Pulmonary artery endothelial cell (primary cell): Measurements from ENCODE around the gene POLR1A. TPM values are rescaled to one million over a fixed set of nuclear protein-coding genes. Genes with fewer than 3 reads are reported as not detected.

Experiments used
- DNase-seq: peaks from one replicate; pipeline ENCODE4 v3.0.0-alpha.2; 2011; ENCODE audit warnings: low read depth, low spot score
- total RNA-seq: library from RNA; depleted of rRNA; stranded (reverse); fragments of >200 nt; gene quantifications from 2 replicates; pipeline ENCODE4 v1.2.3, GENCODE V29; 2014

POLR1A gene
- total RNA-seq, 1 donor from 2014 or later, result 14.8 TPM

DNA sequence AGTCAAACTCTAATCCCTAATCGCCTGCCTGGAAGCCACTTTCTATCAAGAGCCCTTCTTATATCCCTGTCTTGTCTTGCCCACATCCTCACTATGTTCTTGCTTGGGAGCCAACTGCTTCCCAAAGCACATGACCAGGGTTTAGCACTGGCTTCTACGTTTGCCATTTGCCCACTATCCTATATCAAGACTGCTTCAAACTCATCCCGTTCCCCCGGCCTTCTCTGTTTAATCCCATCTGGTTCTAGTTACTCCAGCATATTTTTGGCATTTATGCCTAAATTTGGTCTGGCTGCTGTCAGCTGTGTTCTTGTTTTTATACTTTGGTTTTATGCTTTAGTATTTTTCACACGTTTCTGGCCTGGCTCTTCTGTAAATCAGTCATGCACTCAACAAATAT is 40.2 kb downstream of the POLR1A start:
- DNase-seq, result no peak

DNA sequence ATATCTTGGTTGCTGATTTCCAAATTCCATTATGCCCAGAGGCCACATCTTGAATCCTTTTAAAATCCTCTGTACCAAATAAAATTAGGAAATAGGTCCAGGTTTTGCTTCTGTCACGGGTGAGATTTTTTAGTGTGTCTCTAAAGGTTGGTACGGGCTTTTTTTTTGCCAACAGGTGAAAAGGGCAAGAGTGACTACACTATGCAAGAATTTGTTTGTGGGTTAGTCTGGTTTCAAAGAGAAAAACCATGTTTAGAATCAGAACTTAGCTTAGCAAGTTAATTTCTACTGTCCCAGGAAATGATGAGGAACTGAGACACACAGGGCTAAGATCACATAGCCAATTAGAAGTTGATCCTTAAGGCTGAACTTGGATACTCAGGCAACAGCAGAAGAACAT is 41.7 kb downstream of the POLR1A start:
- DNase-seq, result no peak

DNA sequence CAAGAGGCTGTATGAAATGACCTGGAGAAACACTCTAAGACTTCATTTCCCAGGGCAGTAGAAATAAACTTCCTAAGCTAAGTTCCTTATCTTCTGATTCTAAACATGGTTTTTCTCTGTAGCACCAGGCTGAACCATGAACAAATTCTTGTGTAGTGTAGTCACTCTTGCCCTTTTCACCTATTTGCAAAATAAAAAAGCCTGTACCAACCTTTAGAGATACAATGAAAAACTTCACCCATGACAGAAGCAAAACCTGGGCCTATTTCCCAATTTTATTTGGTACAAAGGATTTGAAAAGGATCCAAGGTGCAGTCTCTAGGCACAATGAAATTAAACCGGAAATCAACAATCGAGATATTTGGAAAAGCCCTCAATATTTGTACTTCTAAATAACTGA is 43.6 kb downstream of the POLR1A start:
- peak; percentile 57 for DNase-seq

DNA sequence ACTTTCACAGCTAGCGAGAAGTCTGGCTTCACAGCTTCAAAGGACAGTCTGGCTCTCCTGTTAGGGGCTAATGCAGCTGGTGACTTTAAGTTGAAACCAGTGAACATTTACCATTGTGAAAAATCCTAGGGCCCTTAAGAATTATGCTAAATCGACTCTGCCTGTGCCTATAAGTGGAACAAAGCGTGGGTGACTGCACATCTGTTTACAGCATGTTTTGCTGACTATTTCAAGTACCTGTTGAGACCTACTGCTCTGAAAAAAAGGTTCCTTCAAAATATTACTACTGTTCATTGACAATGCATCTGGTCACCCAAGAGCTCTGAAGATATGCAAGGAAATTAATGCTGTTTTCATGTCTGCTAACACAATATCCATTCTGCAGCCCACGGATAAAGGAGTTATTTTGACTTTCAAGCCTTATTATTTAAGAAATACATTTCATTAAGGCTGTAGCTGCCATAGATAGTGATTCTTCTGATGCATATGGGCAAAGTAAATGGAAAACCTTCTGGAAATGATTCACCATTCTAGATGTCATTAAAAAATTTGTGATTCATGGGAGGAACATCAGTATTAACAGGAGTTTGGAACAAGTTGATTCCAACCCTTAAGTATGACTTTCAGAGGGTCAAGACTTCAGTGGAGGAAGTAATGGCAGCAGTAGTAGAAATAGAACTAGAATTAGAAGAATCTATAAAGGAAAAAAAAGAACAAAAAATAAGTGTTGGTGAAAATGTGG is 48.9 kb downstream of the POLR1A start:
- DNase-seq, result no peak

DNA sequence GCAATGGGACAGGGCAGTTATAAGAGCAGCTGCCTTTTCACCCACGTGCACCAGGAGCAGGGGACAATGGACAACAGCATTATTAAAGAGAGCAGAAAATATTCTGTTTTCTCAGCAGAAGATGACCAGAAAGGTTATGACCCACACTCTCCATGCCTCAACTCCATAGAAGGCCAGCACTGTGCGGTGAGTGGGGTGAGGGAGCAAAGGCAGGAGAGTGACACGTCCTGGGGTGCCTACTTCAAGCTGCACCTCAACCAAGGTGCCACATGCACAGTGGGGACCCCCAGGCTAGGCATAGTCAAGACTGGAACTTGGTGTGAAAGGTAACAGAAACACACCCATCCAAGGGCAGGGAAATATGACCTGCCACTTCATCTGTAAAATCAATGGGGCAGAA is 50.4 kb downstream of the POLR1A start:
- DNase-seq, result no peak

DNA sequence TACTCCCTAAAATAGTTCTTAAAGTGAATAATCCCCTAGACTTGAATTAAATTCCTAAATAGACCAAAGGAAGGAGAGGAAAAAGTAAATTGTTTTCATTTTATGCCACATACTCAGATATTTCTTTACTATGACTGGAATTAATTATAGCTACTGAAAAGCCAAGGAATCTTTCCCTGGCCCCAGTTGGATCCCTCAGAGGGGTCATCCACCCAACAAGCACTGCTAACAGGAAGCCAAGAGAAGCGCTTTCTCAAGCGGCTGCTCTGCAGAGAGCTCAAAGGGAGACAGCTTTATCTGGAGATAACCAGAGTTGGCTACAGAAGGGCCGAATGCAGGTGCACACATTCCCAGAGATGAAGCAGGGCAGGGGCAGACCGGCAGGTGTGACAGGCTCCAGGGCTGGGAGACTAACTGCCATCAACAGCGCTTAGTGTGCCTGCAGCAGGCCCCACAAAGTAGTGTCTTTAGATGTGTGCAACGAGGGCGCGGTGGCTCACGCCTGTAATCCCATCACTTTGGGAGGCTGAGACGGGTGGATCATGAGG is 51.1 kb downstream of the POLR1A start:
- no peak for DNase-seq

DNA sequence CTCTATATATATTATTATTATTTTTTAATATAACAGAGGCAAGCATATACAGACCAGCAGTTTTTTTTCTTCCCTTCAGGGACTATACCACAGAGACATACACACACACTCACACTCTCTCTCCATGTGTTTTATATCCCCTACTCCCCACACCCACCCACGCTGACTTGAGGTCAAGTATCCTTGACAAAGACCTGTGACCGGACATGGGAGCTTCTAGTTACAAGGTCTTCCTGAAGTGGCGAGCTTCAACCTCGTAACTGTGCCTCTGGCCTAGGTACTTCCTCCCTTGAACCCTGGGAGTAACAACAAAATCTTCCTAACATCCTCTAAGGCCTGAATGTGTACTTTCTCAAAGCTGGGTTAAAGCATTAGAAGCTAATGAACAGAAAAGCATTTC is 52.5 kb downstream of the POLR1A start:
- DNase-seq, result no peak

DNA sequence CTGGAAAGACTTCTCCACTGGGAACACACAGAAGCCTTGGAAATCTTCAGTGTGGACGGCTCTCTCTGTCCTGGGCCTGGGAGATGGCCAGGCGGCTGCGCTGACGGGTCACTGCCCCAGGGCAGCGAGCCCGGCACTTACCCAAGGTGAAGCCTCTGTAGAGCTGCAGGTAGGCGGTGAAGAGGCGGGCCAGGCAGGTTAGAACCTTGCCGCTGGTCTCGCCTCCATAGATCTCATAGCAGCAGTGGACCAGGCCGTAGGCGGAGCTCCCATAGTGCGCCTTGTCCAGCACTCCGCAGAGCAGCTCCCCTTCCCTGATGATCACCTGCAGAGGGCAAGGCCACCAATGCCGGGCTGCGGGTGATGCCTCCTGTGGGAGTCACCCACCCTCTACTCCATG is 53.0 kb downstream of the POLR1A start:
- no peak for DNase-seq

DNA sequence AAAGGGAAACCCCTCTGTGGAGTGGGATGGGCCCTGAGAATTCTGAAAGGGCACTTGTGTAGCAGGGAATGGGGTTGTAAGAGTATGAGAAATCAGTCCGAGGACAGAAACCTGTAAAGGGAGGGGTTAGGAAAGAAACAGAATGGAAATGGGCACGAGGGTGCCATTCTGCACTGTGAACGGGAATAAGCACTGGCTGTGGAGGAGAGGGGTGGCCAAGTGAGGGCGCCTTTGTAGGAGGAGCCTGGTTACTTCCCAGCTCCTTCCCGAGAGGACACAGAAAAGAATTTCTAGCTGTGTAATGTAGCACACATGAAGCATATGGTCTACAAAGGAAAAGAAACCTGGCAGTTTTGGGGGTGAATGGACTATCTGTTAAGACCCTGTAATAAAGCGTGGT is 53.4 kb downstream of the POLR1A start:
- no peak for DNase-seq

DNA sequence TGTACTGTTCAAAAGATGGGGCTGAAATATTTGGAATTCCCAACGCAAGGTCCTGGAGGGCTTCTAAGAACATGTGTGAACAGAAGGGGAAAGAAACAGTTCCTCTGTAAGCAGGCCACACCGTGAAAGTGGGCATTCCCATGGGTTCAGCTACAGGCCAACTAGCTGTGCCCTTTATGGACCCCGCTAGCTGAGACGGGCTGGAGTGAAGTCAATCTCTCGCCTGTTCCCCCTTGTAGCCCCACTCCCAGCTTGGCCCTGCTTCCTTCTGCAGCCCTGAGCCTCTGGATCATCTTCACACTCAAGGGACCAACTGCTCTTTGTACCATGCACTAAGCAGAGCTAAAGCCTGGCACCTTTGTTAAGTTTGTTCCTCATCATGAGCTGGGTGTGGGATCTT is 55.4 kb downstream of the POLR1A start:
- DNase-seq, result no peak

DNA sequence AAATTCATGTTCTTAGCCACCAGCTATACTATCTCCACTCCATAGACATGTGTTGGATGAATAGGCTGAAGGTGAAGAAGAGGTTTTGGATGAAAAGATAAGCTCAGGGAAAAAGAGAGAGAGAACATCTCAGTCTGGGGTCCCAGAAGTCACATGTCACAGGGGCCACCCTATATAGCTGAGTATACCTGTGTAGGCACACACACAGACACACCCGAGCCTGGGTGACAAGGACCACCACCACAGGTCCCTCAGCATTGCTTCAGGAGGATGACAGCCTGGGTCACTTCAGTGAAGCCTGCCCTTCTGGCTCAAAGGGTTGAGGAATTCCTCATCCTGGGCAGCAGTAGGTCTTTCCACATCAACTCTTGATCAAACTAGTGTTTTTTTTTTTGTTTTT is 56.2 kb downstream of the POLR1A start:
- DNase-seq, result no peak

DNA sequence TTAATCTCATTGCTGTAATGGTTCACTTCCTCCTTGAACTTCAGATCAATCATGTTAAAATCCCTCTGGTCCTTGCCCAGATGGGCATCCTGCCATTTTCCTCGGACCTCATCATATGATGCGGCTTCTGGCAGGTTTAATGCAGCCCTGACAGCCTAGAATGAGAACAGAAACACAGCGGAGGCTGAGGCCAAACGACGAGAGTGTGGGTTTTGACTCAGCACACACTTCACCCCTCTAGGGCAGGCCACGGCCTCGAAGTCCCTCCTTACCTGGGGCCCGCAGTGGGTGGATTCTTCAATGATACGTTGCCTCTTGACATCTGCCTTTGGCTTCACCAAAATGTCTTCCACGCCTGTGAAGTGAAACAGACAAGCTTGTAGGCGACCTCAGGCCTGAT is 56.8 kb downstream of the POLR1A start:
- DNase-seq, result no peak

DNA sequence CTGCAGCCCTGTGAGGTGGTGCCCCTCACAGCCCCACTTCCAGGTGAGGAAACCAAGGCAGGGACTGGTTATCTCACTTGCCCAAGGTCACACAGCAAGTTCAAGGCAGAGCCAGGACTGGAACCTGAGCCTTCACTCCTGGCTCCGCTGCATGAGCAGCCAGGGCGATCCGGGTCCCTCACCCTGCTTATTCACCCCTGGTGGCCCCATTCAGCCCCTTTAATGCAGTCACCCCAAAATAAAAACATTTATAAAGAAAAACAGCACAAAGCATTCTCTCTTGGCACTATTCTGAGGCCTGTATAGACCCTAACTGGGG is 57.3 kb downstream of the POLR1A start:
- DNase-seq, result no peak

DNA sequence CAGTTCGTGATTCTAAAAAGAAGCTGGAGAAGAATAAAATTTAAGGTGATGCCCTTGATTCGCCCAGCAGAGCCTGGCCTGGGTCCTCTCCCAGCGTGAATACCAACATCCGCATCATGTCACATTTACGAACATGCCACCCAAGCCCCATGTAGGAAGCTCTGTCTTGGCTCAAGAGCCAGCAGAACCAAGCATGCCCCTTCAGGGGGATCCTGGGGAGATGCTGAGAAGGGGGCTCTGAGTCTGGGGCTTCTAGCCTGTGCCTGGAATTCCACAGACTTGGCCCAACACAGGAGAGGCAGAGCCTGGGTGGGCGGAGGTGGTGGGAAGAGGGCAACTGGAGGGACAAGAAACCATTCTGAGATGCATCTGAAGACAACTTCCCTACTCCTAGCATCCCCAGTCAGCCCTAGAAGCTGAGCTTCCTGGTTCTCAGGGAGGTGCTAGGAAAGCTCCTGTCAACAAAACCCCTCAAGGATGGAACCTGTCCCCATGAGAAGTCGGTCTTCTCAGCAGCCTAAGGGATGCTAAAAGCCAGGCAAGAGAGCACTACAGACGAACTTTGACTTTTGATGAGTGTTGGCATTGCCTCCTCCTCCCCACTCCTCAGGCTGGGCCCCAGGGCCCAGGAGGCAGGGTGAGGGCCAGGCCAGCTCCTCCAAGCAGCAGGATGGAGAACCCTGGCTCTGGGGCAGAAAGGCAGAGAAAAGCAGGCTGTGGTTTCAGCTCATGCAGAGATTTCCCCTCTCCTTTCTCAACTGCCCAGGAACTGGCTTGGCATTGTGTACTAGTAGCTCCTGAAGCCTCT is 57.9 kb downstream of the POLR1A start:
- DNase-seq, result no peak

DNA sequence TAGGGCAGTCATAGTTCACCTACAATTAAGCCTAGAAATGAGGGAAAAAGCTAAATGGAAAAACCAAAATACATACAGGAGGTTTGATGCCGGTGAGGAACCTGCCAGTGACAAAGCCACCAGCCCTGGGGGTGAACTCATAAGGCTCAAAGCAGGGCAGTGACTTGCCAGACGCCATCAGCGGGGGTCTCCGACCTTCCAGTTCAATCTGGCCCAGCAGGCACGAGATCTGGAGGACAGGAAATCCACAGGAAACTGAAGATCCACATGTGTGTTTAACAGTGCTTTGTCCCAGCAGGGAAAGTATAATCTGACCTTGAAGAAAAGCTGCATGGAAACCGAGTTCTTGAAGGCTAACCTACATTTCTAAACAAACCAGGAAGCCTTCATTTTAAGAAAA is 60.1 kb downstream of the POLR1A start:
- no peak for DNase-seq

DNA sequence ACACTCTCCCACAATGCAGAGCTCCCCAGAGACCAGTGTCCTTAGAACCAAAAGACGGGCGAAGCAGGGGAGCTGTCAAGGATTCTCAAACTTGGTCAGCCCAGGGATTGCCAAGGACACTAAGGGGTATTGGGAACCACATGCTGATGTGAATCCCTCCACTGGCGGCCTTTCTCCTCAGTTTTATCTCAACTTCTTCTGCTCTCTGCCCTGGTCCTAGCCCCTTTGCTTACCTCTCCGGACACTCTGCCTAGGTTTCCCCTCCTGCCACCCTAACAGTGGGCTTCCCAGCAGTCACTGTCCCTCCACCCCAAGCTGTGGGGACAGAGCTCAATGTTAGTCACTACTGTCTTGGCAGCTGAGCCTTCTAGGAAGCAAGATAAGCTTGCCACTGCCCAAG is 61.1 kb downstream of the POLR1A start:
- no peak for DNase-seq

DNA sequence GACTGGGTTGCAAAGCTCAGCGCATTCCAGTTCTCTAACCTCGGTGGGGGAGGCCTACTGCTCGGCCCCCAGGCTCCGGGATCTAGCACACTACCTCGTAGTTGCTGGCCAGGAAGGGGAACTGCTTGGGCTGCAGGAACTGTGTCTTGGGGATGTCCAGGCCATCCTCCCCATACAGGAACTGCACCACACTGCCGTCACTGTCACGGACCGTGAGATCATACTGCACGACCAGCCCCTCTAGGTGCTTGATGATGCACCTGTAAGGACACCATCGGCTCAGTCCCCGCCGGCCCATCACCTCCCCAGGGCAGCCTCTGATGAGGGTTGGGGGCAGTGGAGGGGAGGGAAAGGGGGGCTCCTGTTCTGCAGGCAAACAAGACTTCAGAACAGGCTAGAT is 61.6 kb downstream of the POLR1A start:
- DNase-seq, result no peak

DNA sequence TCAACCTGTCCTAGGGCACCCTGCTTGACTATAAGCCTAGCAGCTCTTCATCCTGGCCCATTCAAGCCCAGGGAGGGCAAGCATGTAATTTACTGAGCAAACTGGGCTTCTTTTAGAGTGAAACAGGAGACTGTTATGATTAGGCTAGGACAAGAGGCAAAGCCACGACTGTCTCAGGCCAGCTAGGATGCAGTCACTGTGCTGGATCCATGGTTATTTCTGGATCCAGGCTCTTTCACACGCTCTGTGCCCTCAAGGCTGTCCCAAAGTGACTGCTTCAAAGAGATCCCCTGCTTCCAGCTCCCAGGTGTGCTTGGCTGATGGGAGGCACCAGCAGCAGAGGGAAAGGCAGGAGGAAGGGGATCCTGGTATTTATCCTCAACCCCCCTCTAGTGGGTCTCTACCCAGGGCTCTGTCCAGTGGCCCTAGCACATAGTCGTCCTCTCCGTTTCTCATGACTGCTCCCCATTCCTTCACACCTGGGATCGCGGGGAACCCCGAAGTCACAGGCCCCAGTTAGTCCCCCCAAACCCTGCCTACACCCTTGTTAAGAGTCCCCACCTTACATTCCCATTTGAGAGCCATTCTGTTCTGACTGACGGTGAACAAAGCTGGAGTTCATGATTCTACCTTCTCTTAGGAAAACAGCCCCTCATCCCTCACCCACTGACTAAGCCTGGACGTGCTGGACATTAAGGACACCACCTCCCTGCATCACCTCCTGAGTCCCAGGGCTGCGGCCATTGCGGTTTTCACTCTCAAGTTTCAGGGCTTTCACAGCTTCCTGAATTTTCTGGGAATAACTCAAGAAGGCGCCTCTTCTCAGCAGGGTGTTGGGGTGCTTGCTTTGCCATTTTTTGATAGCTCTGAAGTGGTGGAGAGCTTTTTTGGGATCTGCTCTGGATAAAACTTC is 63.2 kb downstream of the POLR1A start:
- DNase-seq, result no peak

DNA sequence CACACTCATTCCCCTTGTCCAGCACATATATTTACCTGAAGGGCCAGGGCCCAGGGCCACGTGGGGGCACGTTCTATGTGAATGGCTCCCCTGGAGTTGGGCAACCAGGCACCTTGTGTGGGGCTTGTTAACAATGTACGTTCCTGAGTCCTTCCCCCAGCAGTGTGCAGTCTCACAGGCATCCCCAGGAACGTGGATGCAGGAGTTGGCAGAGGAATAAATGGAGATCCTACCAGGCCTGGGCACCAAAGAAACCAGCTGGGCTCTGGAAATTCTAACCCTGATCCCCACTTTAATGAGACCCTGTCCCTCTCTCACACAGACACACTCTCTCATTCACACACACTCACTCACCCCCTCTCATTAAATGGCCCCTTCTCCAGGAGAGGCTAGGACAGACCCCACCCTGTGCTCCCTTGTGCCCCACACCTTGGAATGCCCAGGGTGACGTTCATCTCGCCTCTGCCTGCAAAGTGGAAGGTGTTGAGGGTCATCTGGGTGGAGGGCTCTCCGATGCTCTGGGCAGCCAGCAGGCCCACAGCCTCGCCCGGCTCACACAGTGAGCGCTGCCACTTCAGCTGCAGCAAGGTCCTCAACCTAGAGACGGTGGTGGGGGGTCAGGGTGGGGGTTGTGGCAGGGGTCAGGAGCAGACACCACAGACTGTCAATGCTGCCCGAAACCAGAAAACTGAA is 65.6 kb downstream of the POLR1A start:
- no peak for DNase-seq

DNA sequence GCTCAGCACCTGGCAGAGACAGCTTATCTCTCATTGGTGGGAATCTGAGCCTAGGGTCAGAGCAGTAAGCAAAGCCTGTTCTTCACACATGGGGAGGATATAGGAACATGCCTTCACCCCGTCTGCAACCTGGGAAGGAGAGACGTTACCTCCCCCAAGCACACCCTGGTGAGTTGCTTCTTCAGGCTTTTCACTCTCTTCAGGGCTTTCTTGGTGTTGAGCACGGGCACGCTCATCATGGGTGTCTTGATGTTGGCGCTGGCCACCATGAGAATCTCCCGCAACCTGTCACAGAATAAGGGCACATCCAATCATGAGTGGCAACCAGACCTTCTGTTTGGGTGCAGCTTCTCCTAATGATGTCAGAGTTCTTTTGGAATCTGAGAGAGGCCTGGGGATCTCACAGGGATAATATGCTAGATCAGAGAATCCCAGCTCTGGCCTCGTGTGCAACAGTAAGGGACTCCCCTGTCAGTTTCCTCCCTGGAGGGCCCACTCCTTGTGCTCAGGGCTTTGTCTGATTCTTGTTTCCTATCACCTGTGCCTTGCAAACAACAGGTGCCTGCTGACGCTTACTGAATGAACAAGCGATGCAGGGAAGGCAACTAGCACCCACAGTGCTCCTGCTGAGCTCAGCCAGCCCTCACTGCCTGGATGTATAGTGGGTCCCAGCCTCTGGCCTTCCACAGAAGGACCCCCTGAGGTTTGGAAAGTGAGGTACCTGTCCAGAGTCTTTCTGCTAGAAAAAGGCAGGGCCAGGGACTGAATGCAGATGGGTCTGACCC is 66.3 kb downstream of the POLR1A start:
- DNase-seq, result no peak
